HG03460 (cell line): Measurements from ENCODE around the gene TPP1.
A peak's percentile ranks its signal among the peaks of the same experiment; 100 is the strongest.

Experiments used
- ATAC-seq: cut with Tn5 transposase; IDR thresholded peaks from one replicate; pipeline ENCODE4 v1.9.1; 2021; ENCODE audit not compliant: unreplicated experiment

Gene TPP1

DNA sequence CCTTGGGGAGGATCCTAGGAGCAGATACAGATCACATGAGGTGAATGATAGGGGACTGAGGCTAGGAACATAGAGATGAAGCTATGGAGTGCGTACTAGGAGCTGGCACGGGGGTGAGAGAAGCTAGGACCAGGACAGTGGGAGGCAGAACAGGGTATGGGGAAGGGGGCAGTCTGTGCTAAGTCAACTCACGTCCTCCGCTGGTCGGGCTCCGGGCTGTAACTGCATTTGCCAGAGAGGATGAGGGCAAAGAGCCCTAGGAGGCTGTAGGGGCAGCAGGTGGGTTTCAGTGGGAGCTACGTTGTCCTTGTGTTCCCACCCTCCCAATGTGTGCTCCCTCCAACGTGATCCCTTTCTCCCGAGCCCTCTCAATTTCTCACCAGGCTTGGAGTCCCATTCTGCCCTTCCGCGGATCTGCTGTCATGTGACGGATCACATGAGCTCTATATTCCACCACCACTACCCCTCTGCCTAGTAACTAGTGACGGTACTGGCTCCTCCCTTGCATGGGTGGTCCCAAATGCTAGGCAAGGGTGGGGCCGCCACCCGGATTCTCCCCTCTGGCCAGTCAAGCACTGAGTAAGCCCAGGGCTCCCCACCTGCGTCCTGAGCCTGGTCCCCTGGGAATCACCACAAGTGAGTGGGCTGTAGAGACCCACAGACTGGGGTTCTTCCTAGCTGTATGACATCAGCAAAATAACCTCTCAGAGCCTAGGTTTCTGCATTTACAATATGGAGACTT lies at the start of gene TPP1:
TPP1 (minus strand) TSS at position 419 of the 742 bp plus-strand sequence; CDS start at position 397, 22 bp downstream.
- peak; percentile 100 for ATAC-seq

DNA sequence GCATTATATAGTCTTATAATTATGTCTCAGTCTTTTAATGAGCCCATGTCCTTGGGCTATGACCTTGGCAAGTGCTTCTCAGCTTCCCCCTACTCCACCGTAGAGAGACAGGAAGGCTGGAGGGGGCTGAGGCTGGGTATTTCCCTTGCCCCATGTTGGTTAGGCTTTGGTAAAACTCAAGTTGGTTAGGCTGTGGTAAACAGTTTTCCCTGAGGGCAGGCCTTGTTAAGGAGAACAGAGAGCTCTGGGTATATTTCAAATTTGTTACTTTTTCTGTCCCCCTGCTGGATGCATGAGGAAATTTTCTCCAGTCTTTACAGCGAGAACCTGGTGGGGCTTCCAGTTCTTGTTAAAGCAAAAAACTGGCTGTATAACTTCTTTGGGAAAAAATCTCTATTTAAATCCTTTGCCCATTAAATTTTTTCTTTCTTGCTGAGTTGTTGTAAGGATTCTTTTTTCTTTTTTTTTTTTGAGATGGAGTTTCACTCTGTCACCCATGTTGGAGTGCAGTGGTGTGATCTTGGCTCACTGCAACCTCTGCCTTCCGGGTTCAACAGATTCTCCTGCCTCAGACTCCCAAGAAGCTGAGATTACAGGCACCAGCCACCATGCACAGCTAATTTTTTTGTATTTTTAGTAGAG lies 48.6 kb upstream of the TPP1 start:
- ATAC-seq: peak; percentile 66

DNA sequence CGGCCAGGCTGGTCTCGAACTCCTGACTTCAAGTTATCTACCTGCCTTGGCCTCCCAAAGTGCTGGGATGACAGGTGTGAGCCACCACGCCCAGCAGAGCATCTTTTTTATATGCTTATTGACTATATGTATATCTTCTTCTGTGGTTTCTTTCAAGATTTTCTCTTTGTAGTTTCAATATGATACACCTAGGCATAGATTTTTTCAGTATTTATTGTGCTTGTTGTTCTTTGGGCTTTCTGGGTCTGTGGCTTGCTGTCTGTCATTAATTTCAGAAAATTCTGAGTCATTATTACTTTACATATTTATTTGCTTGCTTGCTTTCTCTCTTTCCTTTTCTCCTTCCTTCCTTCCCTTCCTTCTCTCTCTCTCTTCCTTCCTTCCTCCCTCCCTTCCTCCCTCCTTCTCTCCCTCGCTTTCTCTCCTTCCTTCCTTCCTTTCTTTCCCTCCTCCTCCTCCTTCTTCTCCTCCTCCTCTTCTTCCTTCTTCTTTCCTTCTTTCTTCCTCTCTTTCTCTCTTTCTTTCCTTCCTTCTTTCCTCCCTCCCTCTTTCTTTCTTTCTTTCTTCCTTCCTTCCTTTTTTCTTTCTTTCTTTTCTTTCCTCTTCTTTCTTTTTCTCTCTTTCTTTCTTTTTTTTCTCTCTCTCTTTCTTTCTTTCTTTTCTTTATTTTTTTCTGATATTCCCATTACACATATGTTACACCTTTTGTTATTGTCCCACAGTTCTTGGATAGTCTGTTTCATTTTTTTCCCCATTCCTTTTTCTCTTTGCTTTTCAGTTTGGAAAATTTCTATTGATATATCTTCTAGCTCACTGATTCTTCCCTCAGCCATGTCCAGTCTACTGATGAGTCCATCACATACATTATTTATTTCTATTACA lies 47.3 kb upstream of the TPP1 start:
- ATAC-seq: no peak

DNA sequence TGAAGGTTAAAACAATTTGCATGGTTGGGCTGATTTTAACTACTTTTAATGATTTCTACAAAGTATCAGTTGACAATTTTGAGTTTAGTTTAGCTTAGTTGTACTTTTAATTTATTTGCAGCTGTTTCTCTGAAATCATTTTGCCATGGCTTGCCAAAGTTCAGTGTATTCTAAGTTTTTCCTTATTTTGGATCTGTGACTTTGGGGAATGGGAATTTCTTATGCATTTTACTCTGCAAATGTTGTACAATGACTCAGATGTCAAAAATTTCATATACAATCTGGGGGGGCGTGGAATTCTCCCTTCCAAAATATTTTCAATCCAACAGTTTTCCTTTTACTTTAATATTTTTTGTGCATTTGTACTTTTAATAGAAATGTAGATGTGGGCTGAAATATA lies 45.3 kb upstream of the TPP1 start:
- ATAC-seq: no peak

DNA sequence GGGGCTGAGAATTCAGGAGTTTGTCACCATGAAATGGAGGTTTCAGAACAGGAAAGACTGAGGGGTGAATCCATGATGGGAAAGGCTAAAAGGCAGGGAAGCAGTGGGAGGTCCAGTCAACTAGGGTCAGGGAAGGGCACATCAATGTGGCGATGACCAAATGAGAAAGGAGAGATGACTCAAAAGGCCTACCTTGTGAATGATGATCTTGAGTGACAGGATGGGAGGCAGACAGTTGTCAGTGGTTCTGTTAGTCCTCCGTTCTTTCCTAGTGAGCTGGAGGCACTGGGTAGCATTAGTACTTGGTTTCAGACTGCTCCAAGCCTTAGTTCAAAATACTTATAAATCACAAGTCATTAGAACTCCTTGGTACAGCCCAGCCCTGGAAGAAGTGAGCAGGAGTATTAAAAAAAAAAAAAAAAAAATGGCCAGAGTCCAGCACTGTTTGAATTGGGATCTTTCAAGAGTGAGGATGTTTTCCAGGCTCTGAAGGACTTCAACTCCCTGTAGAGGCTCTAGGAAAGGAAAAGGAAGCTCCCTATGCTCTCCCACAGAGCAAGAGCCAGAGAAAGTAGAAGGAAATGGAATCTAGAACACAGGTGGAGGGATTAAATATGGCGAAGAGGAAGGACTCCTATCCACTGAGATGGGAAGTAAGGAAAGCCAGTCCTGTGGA lies 44.7 kb upstream of the TPP1 start:
- ATAC-seq: no peak

DNA sequence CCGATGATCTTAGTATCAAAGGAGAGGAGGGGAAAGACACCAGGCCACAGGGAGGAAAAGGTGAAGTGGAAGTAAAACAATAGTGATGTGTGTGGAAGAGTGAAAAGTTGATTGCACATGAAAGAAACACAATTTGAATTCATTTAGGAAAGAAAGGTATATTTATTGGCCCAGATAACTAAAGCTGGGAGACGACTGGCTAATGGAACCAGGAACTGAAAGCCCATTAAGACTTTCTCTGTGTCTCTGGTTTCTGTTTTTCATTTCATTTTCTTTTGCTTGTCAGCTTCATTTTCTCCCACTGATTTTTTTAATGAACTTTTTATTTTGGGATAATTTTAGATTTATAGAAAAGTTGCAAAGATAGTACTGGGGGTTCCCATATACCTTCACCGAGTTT lies 41.5 kb upstream of the TPP1 start:
- no peak for ATAC-seq

DNA sequence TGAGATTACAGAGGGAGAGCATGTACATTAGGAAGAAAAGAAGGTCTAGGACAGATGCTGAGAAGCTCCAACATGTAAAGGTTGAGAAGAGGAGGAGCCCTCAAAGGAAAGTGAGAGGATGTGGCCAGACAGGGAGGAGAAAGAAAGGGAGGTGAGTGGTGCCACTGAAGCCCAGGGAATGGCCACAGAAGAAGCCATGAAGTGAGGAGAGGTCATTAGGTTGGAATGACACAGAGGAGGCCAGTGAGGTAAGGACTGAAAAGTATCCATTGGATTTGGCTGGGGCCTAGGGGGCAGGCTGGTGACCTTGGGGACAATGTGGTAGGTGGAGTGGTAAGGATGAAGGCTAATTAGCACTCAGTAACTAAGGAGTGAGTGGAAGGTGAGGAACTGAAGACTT lies 39.4 kb upstream of the TPP1 start:
- ATAC-seq: no peak

DNA sequence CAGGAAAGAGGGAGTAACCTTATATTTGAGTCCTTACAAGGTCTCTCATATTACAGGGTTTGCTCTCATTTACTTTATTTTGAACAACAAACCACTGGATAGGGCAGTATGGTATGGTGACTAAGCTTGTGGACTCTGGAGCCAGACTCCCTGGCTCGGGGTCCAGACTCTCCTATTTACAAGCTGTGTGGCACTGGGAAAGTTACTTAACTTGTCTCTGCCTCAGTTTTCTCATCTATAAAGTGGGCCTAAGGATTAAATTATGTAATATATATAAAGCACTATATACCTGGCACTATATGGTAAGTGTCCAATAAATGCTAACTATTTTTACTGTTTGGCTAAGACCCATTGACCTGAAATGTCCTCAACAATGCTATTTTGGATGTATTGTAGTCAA lies 38.1 kb upstream of the TPP1 start:
- ATAC-seq: no peak

DNA sequence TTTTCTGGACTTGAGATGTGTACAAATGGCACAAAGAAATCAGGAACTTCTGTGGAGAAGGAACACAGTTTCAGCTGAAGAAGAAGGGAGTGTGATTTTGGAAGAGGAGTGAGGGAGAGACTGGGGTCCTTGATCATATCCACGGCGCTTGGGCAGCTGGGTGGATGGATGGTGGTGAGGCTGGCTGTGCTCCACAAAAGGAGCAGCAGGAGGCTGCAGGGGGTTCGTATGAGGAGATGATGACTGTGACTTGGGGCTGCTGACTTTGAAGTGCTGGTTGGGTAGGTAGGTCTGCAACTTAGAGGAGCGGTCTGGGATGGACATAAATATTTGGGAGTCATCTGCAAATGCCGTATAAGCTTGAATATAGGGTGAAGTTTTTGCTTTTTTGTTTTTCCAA lies 37.7 kb upstream of the TPP1 start:
- no peak for ATAC-seq

DNA sequence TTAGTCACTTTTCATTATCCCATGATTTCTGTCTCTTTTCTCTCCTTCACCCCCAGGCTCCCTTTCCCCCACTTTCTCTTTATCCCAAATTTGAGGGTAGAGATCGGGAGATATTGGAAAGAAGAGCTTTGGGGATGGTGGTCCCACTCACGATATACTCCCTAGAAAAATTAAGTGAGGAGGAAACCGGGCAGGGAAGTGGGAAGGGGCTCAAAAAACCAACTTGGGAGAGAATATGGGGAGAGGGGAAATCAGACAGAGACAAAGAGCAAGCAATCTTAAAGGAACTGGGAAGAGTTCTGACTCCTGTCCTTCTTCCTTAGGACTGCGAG lies 37.3 kb upstream of the TPP1 start:
- no peak for ATAC-seq

DNA sequence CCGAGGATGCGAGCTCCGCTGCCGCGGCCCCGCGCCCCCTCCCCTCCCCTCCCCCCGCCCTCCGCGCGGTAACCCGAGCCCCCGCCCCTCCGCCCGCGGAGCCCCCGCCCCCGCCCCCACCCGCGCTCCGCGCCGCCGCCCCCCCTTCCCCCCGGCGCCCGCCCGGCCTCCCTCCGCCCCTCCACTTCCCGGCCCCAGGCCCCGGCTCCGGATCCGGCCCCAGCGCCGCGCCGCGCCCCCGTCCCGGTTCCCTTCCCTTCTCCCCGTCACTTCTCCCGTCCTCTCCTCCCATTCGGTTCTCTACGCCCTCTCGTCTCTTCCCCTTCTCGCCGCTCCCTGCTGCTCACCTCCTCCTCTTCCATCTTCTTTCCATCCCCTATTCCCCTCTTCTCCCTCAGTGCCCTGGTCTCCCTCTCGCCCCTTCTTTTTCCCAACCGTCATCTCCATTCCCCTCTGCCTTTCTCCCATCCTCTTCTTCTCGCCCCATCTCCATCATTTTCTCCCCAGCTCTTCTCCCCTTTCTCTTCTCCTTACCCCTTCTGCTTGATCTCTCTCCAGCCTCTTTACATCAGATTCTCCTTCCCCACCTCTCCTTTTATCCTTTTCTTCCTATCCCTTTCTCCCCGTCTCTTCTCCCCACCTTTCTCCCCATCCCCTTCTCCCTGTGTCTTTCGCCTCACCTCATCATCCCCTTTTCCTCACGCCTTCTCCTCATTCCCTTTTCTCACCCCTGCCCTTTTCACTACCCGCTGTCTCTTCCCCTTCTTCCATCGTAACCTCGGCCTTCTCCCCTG lies 36.8 kb upstream of the TPP1 start, which contains the start of gene DCHS1:
DCHS1 (minus strand) TSS at position 20 of the 794 bp plus-strand sequence. CDS start 14,196 bp downstream, outside the sequence.
- ATAC-seq: no peak

DNA sequence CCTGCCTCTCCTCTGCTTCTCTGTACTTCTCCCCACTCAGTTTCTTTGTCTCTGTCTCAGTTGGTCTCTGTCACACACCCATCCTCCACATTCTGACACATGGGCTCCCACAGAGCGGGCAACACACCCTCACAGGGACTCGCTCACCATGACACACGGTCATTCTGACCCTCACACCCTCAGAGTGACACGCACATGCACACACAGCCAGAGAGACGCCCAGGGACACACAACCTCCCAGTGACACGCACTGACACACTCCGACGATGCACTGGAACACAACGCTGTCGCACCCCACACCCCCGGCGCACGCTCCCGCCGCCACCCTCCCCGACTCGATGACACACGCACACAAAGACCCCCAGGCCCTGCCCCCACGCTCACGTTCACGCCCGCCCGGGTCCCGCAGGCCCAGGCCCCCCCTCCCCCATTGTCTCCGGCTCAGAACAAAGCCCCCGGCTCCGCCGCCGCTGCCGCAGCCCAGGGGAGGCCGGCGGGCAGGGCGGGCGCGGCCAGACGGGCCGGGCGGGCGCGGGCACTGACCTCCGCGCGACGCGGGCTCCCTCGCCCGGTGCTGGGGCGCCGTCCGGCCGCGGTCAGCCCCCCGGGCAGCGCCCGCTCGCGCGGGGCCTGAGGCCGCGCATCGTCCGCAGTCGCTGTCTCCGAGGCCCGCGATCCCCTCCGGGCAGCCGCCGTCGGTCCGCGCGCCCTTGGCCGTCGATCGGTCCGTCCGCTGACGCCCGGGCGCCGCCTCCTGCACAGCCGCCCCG lies 36.0 kb upstream of the TPP1 start:
- ATAC-seq: no peak

DNA sequence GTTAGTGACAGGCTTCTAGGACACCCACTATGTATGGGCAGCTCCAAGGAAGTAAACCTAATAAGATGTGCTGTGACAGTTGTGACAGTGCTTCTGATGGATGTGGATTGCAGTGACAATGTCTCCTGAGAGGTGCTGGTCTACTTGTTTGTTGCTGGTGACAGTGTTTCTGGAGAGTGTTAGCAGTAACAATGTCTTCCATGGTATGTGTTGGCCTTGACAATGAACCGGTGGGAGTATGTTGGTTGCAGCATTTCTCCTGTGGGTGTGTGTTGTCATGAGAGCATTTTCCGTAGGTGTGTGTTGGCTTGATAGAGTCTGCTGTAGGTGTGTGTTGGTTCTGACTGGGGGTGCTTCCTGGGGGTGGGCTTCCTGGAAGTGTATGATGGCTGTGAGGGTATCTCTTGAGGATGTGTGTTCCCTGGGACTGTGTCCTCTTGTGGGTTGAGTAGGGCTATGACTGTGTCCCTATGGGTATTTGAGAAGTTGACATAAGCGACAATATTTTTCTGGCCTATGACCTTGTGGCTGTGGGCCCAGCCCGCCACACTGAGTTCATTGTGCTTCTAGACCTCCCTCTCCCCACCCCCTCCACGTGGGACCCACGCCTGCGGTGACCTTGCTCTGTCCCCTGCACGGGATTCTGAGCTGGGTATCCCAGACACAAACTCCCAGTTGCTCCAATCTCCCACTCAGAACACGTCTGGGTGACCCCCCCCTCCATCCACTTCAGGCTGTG lies 35.2 kb upstream of the TPP1 start:
- ATAC-seq: no peak

DNA sequence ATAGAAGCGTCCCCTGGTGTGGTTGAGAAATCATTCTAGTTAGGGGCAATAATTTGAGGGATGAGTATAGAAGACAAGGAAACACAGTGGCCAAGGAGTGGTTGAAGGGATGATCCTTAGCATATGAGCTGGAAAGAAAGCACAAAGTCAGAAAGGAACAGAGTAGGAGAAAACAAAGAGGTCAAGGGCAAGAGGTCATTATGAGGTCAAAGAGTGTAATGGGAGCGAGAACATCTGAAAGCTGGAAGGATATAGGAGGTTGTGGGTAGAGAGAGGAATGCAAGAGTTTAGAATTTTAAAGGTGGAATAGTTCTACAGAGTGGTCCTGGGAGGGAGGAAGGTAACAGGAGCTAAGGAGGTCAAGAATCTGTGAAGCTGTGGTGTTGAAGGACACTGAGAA lies 34.4 kb upstream of the TPP1 start:
- no peak for ATAC-seq

DNA sequence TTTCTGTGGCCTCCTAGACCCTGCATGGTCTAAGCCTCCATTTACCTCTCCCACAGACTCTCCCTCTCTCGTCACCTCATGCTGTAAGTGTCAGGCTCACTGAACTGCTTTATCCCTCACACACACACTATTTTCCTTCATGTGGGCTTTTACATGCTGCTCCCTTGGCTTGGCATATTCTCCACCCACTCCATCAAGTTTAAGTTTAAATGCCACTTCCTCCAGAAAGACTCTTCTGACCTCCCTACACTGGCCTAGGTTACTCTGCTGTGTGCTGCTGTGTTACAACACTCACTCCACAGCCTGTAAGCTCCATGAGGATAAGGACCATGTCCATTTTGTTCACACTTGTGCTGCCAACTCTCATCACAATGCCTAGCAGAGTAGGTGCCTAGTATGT lies 33.9 kb upstream of the TPP1 start:
- ATAC-seq: no peak

DNA sequence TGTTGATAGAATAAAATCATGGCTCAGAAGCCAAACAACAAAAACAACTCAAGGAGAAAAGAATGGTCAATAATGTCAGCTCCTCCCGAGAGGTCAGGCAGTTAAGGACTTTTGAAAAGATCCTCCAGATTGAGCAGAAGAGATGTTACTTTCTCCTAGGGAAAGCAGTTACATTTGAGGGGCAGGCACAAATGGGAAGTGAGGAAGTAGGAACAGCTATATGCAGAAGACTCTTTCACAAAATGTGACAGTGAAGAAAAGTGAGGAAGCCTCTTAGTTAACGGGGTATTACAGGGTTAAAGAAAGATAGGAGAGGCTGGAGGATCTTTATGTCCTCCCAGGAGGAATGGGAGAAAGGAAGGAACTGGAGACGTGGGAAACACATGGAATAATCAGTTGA lies 33.0 kb upstream of the TPP1 start:
- ATAC-seq: no peak

DNA sequence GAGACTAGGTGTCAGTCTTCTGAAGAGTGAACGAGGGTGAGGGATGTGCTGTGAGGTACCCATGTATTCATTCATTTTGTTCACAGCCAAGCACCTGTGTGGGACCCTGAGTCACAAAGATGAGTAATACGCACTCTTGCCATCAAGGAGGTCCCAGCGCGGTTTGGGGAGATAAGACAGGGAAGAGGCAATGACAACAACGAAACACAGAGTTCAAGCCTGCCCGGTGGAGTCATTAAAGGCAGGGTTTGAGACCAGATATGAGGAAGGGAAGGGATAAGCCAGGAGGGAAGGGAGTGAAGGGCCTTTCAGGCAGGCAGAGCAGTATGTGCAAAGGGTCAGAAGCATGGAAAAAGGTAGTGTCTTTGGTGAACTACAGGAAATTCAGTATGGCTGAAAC lies 31.8 kb upstream of the TPP1 start:
- ATAC-seq: no peak

DNA sequence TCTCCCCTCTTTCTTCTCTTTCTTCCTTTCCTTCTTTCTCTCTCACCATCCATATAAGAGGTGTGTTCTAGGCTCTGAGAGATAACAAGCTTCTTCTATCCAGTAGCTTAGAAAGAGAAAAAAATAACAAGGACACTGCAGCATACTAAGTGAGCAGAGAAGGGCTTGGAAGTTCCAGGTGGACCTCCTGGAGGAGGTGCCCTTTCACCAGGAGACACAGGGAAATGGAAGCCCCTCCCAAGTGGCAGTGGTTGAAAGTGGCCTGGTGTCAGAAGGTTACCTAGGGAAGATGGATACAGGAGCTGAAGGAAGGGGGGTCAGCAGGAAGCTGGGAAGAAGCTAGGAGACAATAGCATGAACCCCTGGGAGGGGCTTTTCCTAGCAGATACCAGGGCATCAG lies 30.9 kb upstream of the TPP1 start:
- ATAC-seq: no peak

DNA sequence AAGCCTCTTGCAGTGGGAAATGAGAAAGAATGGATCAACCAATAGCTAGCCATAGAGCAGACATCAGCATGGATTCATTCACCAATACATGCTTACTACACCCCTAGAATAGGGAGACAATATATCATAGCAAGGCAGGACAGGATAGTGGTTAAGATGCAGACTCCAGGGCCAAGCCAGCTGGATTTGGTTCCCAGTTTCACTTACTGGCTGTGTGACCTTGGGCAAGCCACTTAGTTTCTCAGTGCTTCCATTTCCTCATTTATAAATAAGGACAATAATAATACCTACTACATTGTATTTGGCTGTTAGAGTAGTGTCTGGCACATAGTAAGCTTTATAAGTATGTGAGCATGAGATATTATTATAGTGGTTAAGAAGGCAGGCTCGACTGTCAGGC lies 29.3 kb upstream of the TPP1 start:
- no peak for ATAC-seq
